Activated CD4-positive, alpha-beta T cell treated with anti-CD3 and anti-CD28 coated beads, Interleukin-2, amount 50 U/mL, for 1 hour (primary cell): ENCODE measurements around the gene SLC22A14.

Experiments
- DNase-seq: peaks from one replicate; pipeline ENCODE4 v3.0.0-alpha.2; 2020

The SLC22A14 gene

GRCh38 chr3:38347421-38348200 lies 65.5 kb downstream of the SLC22A14 start:
- no peak for DNase-seq

GRCh38 chr3:38348903-38349302 lies 66.8 kb downstream of the SLC22A14 start:
- no peak for DNase-seq

GRCh38 chr3:38349684-38350359 lies 67.7 kb downstream of the SLC22A14 start:
- no peak for DNase-seq

GRCh38 chr3:38353151-38353550 lies 71.1 kb downstream of the SLC22A14 start:
- DNase-seq: no peak

- DNase-seq: no peak
Measured at GRCh38 chr3:38354588-38355330, 72.7 kb downstream of the SLC22A14 start.

GRCh38 chr3:38359038-38359437 lies 76.9 kb downstream of the SLC22A14 start:
- DNase-seq: no peak

GRCh38 chr3:38360345-38360744 lies 78.3 kb downstream of the SLC22A14 start:
- DNase-seq: no peak

GRCh38 chr3:38361496-38361895 lies 79.4 kb downstream of the SLC22A14 start:
- no peak for DNase-seq

DNA sequence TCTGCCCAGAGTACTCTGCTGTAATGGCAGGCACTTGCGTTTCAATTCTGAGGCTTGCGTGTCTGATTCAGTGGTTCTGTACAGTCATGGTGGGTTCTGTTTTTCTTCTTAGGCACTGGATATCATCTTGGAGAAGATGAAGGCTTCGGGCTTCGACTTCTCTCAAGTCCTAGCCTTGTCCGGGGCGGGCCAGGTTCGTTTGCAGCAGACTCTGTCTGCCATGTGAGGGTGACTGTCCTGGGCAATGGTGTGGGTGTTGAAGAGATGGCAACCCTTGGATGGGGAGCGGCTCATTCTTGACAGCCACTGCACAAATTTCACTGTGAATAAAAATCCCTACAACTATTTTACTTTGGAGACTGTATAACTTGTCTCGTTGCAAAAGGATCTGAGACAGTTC lies 80.7 kb downstream of the SLC22A14 start:
- no peak for DNase-seq

DNA sequence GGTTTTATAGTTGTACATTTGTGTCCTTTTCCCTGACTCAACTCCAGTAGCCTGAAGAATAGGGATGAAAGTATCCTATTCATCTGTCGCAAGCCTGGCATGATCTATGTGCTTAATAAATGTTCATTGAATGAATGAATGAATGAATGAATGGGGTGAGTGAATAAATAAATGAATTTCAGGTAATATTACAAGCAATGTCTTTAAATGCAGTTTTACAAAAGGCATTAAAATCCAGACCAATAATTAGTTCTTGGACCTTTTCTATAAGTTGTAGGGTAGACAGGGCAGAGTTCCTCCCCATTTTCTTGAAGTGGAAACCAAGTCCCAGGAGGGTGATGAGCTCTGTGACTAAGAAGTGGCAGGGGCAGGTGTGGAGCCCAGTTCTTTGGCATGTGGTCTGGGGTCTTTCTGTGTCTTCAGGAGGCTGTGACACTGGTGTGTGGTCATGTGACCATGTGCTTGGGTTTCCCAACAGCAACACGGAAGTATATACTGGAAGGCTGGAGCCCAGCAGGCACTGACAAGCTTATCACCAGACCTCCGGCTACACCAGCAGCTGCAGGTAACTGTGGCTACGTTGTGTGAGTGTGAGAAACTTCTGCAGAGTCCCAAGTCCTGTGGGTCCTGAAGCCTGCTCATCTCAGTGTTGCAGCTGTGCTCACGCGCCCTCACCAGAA lies 82.8 kb downstream of the SLC22A14 start:
- DNase-seq: no peak

- DNase-seq: no peak
Measured at GRCh38 chr3:38365469-38366062, 83.5 kb downstream of the SLC22A14 start.

- DNase-seq: no peak
Measured at GRCh38 chr3:38366082-38366481, 84.0 kb downstream of the SLC22A14 start.

GRCh38 chr3:38367779-38368178 lies 85.7 kb downstream of the SLC22A14 start:
- no peak for DNase-seq
